Activated CD8-positive, alpha-beta T cell treated with anti-CD3 and anti-CD28 coated beads for 36 hours (primary cell): Measurements from ENCODE around the gene PTPRN2. TPM values are rescaled to one million over a fixed set of nuclear protein-coding genes. Genes with fewer than 3 reads are reported as not detected.

Experiments used
- ATAC-seq: fragments of 200-7000 bp; cut with Tn5 transposase; one replicate; pipeline ENCODE4 v1.10.0; 2021; ENCODE audit warnings: mild to moderate bottlenecking, moderate library complexity
- CTCF ChIA-PET: fragments of 350-600 bp; sonication (Branson Sonifier 250); formaldehyde crosslinking; loops from one replicate; lab custom pipeline; 2021; ENCODE audit warnings: antibody characterized with exemption; lab: Charles Lee
- POLR2A ChIA-PET: fragments of 350-600 bp; sonication (Branson Sonifier 250); formaldehyde crosslinking; loops from one replicate; lab custom pipeline; 2021; ENCODE audit warnings: antibody characterized with exemption; lab: Charles Lee
- DNase-seq: peaks from one replicate; pipeline ENCODE4 v3.0.0-alpha.2; 2020
- H3K27ac Mint-ChIP-seq: one replicate; pipeline ENCODE4 v1.8.0; 2021; ENCODE audit warnings: mild to moderate bottlenecking, mixed read lengths
- H3K27me3 Mint-ChIP-seq: one replicate; pipeline ENCODE4 v1.8.0; 2021; ENCODE audit warnings: mixed read lengths
- H3K36me3 Mint-ChIP-seq: one replicate; pipeline ENCODE4 v1.8.0; 2021; ENCODE audit warnings: low read depth, mixed read lengths
- H3K4me1 Mint-ChIP-seq: one replicate; pipeline ENCODE4 v1.8.0; 2021; ENCODE audit warnings: low read depth, mixed read lengths
- H3K4me3 Mint-ChIP-seq: one replicate; pipeline ENCODE4 v1.8.0; 2021; ENCODE audit warnings: mild to moderate bottlenecking, moderate library complexity, mixed read lengths
- H3K9me3 Mint-ChIP-seq: one replicate; pipeline ENCODE4 v1.8.0; 2021; ENCODE audit warnings: mixed read lengths
- CTCF ChIP-seq: fragments of 200-600 bp; IDR thresholded peaks from one replicate; pipeline ENCODE4 v1.8.0; 2022; ENCODE audit warnings: antibody characterized with exemption, mild to moderate bottlenecking
- intact Hi-C: fragments of 100-400 bp; cut with micrococcal nuclease; formaldehyde crosslinking; loops from one replicate; pipeline ENCODE4 v1.10.0; 2022
- total RNA-seq, 2 experiments: library from RNA; stranded (reverse); gene quantifications; one replicate each; pipeline ENCODE4 v1.2.3, GENCODE V29; 2021

Gene PTPRN2
- total RNA-seq, 2 experiments from 2014 or later: 0.49 to 0.65 TPM

GRCh38 chr7:157793973-157794745 is 793.5 kb downstream of the PTPRN2 start:
- DNase-seq (no peak), ATAC-seq (no peak)
- no peaks in the 10 kb centered on the region for H3K9me3 Mint-ChIP-seq
- no peak overlapping the region for H3K4me3 Mint-ChIP-seq
- no peak overlapping the region for H3K27ac Mint-ChIP-seq
- peaks cover 2% of the 10 kb centered on the region for H3K27me3 Mint-ChIP-seq
- no peaks in the 10 kb centered on the region for H3K36me3 Mint-ChIP-seq
- no peak for TF ChIP-seq CTCF
- H3K4me1 Mint-ChIP-seq: no peaks in the 10 kb centered on the region
- ChIA-PET CTCF (interaction anchor here (0.8 kb wide), 1 partner anchor 8 kb away, joined by 4 read pairs; no protein-coding TSS in a partner anchor), POLR2A (no interaction called here)
- intact Hi-C loops: no loop called here

- no peak for TF ChIP-seq CTCF
- DNase-seq: no peak
- Mint-ChIP-seq H3K27ac (no peak overlapping the region), H3K4me3 (no peak overlapping the region), H3K27me3 (peaks cover 2% of the 10 kb centered on the region), H3K9me3 (no peaks in the 10 kb centered on the region), H3K36me3 (no peaks in the 10 kb centered on the region), H3K4me1 (no peaks in the 10 kb centered on the region)
- ChIA-PET POLR2A (no interaction called here), CTCF (no interaction called here)
- intact Hi-C loops: no loop called here
- no peak for ATAC-seq
Observed at GRCh38 chr7:157793087-157793353, 794.6 kb downstream of the PTPRN2 start.

GRCh38 chr7:157792241-157793086 is 795.2 kb downstream of the PTPRN2 start:
- H3K27ac Mint-ChIP-seq: no peak overlapping the region
- peaks cover 2% of the 10 kb centered on the region for H3K27me3 Mint-ChIP-seq
- H3K36me3 Mint-ChIP-seq: no peaks in the 10 kb centered on the region
- TF ChIP-seq CTCF: no peak
- ATAC-seq (no peak), DNase-seq (no peak)
- intact Hi-C loops: no loop called here
- no peaks in the 10 kb centered on the region for H3K9me3 Mint-ChIP-seq
- POLR2A ChIA-PET: no interaction called here
- CTCF ChIA-PET: no interaction called here
- H3K4me1 Mint-ChIP-seq: no peaks in the 10 kb centered on the region
- H3K4me3 Mint-ChIP-seq: no peak overlapping the region

- DNase-seq (no peak), ATAC-seq (no peak)
- H3K9me3 Mint-ChIP-seq: no peaks in the 10 kb centered on the region
- no peak for TF ChIP-seq CTCF
- no peak overlapping the region for H3K4me3 Mint-ChIP-seq
- POLR2A ChIA-PET: no interaction called here
- H3K36me3 Mint-ChIP-seq: no peaks in the 10 kb centered on the region
- CTCF ChIA-PET: no interaction called here
- intact Hi-C loops: no loop called here
- H3K27me3 Mint-ChIP-seq: peaks cover 2% of the 10 kb centered on the region
- no peaks in the 10 kb centered on the region for H3K4me1 Mint-ChIP-seq
- no peak overlapping the region for H3K27ac Mint-ChIP-seq
Observed at GRCh38 chr7:157791666-157792065, 796.0 kb downstream of the PTPRN2 start.

- DNase-seq (no peak), ATAC-seq (no peak)
- Mint-ChIP-seq H3K27me3 (peaks cover 2% of the 10 kb centered on the region), H3K36me3 (no peaks in the 10 kb centered on the region), H3K9me3 (no peaks in the 10 kb centered on the region), H3K4me3 (no peak overlapping the region), H3K4me1 (no peaks in the 10 kb centered on the region), H3K27ac (no peak overlapping the region)
- intact Hi-C loops: no loop called here
- TF ChIP-seq CTCF: no peak
- ChIA-PET POLR2A (no interaction called here), CTCF (no interaction called here)
Observed at GRCh38 chr7:157791261-157791660, 796.4 kb downstream of the PTPRN2 start.
